Activated CD8-positive, alpha-beta memory T cell treated with anti-CD3 and anti-CD28 coated beads for 48 hours (primary cell): ENCODE results near the gene INTS3.

Experiments
- DNase-seq, 3 experiments: peaks; one replicate each; pipeline ENCODE4 v3.0.0-alpha.2; 2020; ENCODE audit warnings: low read depth in 2 of 3, low spot score in 2 of 3

Gene INTS3, protein sequence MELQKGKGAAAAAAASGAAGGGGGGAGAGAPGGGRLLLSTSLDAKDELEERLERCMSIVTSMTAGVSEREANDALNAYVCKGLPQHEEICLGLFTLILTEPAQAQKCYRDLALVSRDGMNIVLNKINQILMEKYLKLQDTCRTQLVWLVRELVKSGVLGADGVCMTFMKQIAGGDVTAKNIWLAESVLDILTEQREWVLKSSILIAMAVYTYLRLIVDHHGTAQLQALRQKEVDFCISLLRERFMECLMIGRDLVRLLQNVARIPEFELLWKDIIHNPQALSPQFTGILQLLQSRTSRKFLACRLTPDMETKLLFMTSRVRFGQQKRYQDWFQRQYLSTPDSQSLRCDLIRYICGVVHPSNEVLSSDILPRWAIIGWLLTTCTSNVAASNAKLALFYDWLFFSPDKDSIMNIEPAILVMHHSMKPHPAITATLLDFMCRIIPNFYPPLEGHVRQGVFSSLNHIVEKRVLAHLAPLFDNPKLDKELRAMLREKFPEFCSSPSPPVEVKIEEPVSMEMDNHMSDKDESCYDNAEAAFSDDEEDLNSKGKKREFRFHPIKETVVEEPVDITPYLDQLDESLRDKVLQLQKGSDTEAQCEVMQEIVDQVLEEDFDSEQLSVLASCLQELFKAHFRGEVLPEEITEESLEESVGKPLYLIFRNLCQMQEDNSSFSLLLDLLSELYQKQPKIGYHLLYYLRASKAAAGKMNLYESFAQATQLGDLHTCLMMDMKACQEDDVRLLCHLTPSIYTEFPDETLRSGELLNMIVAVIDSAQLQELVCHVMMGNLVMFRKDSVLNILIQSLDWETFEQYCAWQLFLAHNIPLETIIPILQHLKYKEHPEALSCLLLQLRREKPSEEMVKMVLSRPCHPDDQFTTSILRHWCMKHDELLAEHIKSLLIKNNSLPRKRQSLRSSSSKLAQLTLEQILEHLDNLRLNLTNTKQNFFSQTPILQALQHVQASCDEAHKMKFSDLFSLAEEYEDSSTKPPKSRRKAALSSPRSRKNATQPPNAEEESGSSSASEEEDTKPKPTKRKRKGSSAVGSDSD

DNA sequence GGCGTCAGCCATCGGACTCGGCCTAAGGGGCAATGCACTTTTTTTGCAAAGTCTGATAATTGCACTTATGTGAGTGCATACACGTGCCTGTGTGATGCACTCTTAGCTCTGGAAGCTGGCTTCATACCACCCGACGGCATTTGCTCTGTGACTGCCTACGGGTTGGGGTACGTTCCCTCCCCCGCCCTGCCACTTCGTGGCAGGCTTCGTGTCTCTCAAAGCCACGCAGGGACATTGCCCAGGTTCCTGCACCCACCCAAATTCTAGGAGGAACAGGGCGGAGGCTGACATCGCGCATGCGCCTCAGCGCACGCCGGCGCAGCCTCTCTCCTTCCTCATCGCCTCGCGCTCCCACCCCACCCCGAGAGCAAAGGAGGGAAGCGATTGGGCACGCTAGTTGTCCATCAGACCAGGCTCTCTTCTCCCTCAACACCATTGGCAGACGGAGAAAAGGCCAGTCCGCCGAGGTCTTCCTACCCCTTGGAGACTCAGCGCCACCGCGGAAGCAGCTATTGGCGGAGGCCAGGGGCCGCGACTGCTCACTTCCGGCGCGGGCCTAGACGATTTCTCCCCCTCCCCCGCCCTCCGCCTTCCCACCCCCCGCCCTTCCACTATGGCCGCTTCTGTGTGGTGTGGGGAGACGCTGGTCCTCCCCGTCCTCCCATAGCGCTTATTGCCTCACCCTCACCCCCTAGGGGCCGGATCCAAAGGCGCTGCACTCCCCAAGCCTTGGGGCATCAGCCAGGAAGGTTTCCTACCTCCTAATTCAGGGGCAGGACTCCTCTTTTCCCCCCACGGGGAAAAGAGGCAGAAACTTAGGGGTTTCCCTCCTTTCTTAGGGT, at the start of gene INTS3:
TSS of gene INTS3 (plus strand) at position 588 of the 842 bp plus-strand sequence. CDS start 585 bp downstream, outside the sequence.
- peak; percentile 76 to 97 (median 97) for DNase-seq

DNA sequence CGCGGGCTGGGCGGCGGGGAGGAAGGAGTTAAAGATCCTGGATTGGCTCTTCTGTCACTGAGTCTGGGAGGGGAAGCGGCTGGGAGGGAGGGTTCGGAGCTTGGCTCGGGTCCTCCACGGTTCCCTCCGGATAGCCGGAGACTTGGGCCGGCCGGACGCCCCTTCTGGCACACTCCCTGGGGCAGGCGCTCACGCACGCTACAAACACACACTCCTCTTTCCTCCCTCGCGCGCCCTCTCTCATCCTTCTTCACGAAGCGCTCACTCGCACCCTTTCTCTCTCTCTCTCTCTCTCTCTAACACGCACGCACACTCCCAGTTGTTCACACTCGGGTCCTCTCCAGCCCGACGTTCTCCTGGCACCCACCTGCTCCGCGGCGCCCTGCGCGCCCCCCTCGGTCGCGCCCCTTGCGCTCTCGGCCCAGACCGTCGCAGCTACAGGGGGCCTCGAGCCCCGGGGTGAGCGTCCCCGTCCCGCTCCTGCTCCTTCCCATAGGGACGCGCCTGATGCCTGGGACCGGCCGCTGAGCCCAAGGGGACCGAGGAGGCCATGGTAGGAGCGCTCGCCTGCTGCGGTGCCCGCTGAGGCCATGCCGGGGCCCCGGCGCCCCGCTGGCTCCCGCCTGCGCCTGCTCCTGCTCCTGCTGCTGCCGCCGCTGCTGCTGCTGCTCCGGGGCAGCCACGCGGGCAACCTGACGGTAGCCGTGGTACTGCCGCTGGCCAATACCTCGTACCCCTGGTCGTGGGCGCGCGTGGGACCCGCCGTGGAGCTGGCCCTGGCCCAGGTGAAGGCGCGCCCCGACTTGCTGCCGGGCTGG, 49.1 kb upstream of the INTS3 start, which contains the start of gene NPR1:
TSS of gene NPR1 (plus strand) at position 170 of the 818 bp plus-strand sequence. CDS start at position 591, 421 bp downstream.
- no peak for DNase-seq

DNA sequence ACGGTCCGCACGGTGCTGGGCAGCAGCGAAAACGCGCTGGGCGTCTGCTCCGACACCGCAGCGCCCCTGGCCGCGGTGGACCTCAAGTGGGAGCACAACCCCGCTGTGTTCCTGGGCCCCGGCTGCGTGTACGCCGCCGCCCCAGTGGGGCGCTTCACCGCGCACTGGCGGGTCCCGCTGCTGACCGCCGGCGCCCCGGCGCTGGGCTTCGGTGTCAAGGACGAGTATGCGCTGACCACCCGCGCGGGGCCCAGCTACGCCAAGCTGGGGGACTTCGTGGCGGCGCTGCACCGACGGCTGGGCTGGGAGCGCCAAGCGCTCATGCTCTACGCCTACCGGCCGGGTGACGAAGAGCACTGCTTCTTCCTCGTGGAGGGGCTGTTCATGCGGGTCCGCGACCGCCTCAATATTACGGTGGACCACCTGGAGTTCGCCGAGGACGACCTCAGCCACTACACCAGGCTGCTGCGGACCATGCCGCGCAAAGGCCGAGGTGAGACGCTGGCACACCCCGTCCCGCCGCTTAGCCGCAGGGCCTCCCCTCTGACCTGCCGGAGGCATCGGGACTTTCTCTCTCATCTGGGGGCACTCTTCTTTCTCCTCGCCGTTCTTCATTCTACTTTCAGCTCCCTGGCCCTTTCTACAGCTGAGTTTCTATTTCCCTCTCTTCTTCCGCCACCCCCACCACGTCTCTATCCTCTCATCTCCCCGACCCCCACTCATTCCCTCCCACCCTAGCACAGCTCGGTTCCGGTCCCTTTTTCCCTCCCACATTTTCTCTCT, 48.3 kb upstream of the INTS3 start:
- no peak for DNase-seq

DNA sequence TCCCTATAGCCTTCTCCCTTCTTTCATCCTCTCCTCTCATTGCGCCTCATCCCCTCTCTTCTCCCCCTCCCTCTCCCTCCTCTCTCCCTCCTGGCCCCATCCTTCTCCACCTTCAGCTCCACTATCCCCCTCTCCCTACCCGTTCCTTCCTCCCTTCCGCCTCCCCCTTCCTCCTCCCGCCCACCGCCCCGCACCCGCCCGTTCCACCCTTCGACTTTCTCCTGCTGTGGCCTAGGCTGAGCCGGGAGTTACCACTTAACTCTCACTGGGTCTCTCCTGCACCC, 47.8 kb upstream of the INTS3 start:
- no peak for DNase-seq

DNA sequence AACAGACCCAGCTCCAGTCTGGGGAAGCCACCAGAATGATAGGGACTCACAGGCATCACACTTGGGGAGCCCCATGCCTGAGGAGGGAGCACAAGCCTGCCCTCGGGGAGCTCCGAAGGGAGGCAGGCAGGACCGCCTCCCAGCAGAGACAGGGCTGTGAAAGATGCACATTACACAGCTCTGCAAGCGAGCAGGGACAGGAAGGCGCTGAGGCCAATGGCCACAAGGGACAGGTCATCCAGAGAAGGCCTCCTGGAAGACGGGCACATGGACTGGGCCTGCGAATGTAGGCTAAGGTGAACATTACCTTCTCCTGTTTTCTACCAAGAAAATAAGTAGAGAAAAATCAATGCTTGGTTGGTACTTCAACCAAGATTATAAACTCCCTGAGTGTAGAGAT, 45.1 kb upstream of the INTS3 start:
- DNase-seq = no peak

DNA sequence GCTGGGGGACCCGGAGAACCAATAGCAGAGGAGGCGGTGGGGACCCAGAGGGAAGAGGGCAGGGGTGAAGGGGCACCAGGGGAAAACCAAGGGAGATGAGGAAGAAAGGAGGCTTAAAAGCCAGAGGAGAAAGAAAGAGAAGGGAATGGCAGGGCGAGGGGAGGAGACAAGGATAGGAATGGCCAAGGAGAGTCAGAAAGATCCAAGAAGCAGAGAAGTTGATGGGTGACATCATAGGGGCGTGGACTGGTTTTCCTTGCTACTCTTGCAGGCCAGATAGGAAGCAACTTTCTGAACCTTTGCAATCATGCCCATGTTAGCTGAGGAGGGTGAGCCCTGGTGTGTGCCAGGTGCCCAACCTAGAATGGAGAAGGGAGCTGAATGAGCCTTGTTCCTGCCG, 44.0 kb upstream of the INTS3 start:
- DNase-seq = no peak

DNA sequence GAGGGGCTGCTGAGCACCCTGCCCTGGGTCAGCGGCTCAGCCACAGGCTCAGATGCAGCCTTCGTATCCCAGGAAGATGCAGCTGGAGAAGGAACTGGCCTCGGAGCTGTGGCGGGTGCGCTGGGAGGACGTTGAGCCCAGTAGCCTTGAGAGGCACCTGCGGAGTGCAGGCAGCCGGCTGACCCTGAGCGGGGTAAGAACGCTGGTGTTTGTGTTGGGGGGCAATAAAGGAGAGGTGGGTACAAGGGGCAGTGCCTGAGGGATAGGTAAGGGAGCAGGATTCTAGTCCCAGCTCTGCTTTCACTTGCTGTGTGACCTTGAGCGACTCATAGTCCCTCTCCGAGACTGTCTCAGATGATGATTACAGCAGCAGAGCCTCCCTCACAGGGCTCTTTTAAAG, 43.0 kb upstream of the INTS3 start:
- no peak for DNase-seq

DNA sequence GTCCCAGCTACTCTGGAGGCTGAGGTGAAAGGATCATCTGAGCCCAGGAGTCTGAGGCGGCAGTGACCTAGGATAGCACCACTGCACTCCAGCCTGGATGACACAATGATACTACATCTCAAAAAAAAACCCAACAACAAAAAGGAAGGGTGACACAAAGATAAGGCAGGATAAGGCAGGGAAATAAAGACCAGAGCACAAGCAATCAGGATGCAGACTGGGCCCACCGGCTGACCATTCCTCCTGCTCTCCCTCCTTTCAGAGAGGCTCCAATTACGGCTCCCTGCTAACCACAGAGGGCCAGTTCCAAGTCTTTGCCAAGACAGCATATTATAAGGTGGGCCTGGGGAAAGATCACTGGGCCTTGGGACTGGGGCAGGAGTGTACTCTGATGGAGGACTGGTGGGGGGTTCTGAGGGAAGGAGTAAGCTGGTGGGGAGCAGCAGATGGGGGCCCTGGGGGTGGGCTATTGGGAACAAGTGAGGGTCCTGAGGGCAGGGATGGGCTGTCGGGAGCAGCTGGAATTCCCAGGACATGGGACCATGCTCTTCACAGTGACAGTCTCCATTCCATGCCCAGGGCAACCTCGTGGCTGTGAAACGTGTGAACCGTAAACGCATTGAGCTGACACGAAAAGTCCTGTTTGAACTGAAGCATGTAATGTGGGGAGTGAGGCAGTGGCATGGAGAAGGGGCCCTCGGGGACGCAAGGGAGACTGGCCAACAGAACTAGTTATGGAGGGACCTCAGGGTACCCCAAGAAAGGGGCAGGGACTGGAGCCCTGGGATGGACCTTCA, 42.1 kb upstream of the INTS3 start:
- no peak for DNase-seq

DNA sequence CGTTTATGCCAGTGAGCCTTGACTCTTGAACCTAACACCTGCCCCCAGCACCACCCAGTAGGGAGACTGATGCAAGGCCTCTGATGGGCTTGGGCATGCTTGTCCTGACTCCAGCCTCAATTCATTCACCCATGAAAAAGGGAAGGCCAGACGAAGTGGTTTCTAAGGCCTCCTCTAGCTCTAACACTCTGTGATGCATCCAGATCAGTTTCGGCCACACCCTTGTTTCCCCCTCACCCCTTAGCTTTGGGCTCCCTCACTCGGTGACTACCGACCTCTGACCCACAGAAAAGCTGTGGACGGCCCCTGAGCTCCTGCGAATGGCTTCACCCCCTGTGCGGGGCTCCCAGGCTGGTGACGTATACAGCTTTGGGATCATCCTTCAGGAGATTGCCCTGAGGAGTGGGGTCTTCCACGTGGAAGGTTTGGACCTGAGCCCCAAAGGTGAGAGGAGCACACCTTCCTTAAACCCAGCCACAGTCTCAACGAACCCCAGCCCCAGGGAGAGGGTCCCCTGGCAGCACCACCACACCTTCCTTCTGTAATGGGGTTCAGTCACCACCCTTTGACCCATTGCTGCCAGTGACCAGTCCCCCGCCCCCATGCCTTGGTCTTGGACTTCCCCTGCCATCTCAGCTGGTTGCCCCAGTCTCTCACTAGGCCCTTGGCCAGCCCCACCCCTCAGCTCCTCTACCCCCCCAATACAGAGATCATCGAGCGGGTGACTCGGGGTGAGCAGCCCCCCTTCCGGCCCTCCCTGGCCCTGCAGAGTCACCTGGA, 40.3 kb upstream of the INTS3 start:
- DNase-seq = no peak

DNA sequence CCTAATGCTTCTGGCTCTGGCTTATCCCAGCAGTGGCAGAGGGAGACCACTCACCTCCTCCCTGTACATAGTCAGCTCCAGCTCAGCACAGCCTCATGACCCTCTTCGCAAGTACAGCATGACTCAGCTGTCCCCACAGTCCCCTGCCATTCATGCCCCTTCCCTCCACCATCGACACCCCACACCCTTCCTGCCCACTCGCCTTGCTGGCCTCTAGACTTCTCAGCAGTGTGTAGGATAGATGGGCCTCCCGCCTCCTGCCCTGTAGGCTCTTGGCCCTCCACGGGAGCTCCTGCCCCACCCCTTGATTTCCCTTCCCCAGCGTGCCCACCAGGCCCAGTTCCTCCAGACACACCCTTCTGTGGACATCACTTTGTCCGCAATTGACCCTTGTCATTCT, 39.6 kb upstream of the INTS3 start:
- DNase-seq = no peak

DNA sequence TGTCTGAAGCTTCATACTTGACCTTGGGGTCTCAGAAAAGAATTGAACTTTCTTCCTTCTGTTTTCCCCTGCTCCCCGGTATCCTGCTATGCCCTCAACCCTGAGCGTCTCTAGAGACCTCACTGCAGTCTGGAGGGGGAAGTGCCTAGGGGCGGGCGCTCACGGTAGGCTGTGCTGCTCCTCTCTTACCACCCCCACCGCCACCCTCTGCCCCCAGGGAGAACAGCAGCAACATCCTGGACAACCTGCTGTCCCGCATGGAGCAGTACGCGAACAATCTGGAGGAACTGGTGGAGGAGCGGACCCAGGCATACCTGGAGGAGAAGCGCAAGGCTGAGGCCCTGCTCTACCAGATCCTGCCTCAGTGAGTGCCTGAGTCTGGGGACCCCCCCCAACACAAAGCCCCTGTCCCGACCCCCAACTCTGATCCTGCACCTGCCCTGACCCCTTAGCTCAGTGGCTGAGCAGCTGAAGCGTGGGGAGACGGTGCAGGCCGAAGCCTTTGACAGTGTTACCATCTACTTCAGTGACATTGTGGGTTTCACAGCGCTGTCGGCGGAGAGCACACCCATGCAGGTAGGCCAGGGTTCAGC, 39.0 kb upstream of the INTS3 start:
- no peak for DNase-seq

DNA sequence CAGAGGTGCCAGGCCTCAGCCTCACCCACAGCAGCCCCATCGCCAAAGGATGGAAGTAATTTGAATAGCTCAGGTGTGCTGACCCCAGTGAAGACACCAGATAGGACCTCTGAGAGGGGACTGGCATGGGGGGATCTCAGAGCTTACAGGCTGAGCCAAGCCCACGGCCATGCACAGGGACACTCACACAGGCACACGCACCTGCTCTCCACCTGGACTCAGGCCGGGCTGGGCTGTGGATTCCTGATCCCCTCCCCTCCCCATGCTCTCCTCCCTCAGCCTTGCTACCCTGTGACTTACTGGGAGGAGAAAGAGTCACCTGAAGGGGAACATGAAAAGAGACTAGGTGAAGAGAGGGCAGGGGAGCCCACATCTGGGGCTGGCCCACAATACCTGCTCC, 34.4 kb upstream of the INTS3 start:
- DNase-seq = no peak

DNA sequence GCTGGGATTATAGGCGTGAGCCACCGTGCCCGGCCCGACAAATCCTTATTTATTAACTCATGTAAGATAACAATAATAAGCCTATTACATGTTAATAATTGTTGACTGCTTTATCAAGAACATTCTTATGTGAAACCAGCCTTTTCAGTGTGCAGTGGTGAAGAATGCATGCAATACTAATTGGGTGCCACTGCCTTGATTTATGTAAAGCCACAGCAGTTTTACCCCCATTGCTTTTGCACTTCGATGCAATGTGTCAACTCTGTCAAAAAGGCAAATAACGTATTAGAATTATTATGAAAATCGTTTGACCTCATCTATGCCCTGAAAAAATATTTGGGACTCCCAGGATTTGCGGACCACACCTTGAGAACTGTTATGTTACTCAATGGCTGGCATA, 31.1 kb upstream of the INTS3 start:
- DNase-seq = no peak

DNA sequence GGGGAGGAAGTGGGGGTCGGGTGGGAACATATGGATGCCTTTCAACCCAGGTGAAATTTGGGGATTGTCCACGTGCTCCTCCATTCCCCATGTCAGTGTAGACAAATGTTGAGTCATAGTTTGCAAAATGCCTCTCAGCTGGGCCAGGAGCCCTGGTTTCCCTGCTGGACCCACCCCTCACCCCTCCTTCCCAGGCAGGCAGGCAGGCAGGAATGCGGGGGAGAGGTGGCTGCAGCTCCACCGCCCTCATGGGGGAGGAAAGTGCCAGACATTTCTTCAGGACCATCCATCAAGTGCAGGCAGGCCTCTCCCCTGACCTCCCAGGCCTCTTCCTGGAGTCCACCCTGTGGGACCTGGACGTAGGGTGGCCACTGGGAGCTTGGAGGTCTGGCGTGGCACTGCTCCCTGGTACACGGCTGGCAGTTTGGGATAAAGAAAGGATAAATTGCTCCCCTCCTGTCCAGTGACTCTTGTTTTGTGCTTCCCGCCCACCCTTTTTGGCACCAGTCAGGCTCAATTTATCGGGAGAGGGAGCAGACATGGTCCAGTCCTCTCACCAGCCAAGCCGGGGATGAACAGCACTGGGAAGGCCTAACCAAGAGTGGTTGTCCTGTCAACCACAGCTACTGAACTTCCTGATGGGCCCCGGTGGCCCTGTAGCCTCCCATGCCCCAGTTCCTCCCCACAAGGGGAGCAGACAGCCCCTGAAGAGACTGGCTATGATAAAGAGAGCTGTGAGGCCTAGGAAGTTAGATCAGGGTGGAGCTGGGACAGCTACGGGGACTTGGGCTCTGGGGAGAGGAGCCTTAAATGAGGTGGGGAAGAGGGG, 30.4 kb upstream of the INTS3 start:
- DNase-seq = no peak

DNA sequence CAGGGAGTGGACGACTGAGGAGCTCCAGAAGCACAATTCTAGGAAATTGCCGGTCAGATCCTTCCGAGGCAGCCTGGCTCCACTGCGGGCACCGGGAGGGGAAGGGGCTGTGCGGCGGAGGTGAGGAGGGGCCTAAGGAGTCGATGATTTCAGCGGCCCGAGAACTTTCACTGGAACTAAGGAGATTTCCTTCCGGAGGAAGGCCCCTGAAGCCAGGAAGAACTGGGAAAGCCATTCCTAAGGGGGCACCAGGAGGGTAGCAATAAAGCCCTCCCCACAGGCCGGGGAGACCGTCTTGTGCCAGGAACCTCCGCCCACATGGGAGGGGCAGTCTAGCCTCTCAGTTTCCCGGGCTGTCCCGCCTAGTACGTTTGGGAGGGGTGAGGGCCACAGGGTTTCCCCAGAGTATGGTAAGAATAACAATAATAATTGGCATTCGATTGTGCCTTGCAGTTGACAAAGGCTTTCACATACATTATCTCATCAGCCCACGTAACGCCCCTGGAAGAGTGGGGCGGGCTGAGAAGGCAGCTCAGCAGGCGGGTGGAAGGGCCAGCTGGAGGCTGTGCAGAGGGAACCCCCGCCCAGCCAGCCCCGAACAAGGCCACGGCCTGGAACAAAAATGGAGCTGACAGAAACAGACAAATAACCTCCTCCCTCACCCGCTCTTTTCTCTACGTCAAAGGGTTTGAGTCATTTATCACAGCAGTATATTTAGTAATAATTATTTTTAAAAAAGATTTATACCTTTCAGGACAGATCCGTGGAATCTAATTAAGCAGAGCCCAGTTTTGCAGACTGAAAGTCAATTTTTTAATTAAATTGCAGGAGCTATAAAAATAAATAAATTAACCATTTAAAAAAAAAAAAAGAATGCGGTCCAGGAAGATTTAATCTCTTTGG, 29.6 kb upstream of the INTS3 start:
- DNase-seq = no peak
